ENCODE data around the gene CBX4. TPM values are rescaled to one million over a fixed set of nuclear protein-coding genes. Genes with fewer than 3 reads are reported as not detected.
A peak's percentile ranks its signal among the peaks of the same experiment; 100 is the strongest.

CBX4 gene
- total RNA-seq, 1 experiment from 2014 or later = 26.2 TPM

- H3K9me3 ChIP-seq = no peaks in the 10 kb centered on the region
- H3K4me3 ChIP-seq = no peak overlapping the region
- DNase-seq = no peak
- no peaks in the 10 kb centered on the region for H3K36me3 ChIP-seq
- no peaks in the 10 kb centered on the region for H3K27me3 ChIP-seq
Measured at GRCh38 chr17:79825580-79825921, 13.7 kb downstream of the CBX4 start.

DNA sequence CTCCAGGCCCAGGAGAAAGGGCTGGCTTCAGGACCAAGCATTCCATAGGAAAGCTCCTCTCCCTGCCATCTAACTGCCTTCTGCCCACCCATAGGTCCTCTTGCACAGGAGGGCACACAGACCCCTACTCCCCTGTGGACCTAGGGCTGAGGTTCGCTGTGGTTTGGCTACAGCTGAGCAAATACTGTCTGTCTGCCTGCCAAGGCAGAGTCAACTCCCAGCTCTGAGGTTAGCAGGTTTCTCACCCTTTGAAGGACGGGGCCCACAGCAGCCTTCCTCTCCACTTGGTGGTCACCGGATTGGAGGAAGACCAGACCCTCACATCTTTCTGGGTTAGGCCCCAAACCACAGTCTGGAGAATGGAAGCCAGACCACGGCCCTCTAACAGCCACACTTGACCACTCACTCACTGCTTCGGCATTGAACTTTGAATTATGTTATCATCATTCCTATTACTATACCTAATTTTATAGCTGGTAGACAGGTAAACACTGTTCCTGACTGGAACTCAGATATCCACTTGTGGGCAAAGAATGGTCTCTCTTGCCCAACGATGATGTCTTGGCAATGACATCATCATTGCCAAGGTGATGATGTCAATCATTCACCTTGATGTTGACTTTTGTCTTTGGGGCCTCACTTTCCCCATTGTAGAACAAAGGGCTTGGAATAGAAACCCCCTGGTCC is 14.2 kb downstream of the CBX4 start:
- DNase-seq = no peak
- no peaks in the 10 kb centered on the region for H3K36me3 ChIP-seq
- H3K4me3 ChIP-seq = no peak overlapping the region
- H3K27me3 ChIP-seq = no peaks in the 10 kb centered on the region
- H3K9me3 ChIP-seq = no peaks in the 10 kb centered on the region

- H3K27me3 ChIP-seq = no peaks in the 10 kb centered on the region
Measured at GRCh38 chr17:79824234-79824633, 15.0 kb downstream of the CBX4 start.

DNA sequence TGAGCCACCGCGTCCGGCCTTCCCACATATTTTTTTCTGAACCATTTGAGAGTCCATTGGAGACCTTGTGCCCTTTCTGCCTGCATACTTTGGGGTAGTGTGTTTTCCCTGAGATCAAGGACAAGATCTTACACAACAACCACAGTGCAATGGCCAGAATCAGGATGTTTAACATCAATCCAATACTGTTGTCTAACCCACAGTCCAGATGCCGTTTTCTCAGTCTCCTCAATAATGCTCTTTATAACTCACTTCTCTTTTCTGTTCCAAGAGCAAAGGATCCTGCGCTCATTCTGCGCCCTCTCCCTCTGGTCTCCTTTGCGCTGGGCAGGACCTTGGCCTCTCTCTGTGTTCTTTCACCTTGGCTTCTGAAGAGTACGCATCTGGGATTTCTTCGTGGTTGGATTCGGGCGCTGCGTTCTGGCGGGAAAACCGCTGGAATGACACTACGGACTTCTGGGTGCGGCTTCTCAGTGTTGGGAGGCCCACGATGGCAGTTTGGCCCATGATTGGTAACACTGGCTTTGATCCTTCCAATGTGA is 16.6 kb downstream of the CBX4 start:
- H3K36me3 ChIP-seq = no peaks in the 10 kb centered on the region
- H3K9me3 ChIP-seq = no peaks in the 10 kb centered on the region
- H3K4me3 ChIP-seq = no peak overlapping the region
- no peaks in the 10 kb centered on the region for H3K27me3 ChIP-seq
- DNase-seq = no peak

More at GRCh38 chr17:79824234-79824633, 15.0 kb downstream of the CBX4 start:
- DNase-seq = no peak
- no peaks in the 10 kb centered on the region for H3K36me3 ChIP-seq
- H3K4me3 ChIP-seq = no peak overlapping the region
- H3K9me3 ChIP-seq = no peaks in the 10 kb centered on the region

DNA sequence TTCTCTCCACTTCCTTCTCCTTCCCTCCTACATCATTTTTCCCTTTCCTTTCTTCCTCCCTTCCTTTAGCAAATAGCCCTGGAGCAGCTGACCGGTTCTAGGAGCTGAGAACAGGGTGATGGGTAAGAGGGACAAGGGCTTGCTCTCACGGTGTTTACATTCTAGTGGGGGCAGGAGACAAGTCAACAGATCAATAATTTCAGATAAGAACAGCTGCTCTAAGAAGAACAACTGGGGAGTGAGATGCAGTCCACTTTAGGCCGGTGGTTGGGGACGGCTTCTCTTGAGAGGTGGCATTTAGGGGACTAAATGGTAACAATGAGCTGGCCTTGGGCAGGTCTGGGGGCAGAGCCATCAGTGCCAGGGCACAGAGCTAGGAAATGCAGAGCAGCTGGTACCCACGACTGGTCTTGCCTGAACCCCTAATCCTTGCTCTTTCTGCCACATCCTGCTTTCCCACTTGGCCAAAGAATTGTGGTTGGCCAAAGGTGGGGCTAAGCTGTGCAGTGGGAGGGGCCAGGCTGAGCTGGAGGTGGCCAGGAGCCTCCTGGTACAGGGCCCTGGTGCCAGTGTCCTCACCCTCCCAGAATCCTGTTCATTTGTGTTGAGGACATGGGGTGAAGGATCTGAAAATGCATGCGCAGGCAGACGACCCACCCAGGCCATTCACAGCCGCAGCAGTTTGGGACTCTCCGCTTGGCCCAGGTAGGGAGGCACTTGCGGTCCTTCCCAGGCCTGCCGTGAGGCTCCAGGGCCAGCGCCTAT is 17.7 kb downstream of the CBX4 start:
- no peak for DNase-seq
- H3K4me3 ChIP-seq = no peak overlapping the region
- no peaks in the 10 kb centered on the region for H3K36me3 ChIP-seq
- no peaks in the 10 kb centered on the region for H3K9me3 ChIP-seq
- H3K27me3 ChIP-seq = no peaks in the 10 kb centered on the region

DNA sequence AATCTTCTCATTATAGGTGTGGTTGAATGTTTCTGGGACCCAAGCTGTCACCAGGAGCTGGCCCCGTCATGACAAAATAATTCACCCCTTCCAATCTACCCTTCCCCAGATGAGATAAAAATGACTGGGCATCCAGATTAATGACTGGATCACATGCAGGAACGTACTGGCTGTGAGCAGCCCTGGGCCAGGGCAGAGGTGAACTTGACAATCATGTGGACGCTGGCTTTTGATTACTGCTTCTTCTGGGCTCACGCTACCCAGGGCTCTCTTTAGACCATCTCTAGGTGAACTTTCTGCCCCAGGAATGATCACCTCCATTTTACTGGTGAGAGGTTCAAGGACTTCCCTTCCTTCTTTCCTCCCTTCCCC is 18.3 kb downstream of the CBX4 start:
- no peaks in the 10 kb centered on the region for H3K27me3 ChIP-seq
- no peak overlapping the region for H3K4me3 ChIP-seq
- H3K9me3 ChIP-seq = no peaks in the 10 kb centered on the region
- no peak for DNase-seq
- no peaks in the 10 kb centered on the region for H3K36me3 ChIP-seq

DNA sequence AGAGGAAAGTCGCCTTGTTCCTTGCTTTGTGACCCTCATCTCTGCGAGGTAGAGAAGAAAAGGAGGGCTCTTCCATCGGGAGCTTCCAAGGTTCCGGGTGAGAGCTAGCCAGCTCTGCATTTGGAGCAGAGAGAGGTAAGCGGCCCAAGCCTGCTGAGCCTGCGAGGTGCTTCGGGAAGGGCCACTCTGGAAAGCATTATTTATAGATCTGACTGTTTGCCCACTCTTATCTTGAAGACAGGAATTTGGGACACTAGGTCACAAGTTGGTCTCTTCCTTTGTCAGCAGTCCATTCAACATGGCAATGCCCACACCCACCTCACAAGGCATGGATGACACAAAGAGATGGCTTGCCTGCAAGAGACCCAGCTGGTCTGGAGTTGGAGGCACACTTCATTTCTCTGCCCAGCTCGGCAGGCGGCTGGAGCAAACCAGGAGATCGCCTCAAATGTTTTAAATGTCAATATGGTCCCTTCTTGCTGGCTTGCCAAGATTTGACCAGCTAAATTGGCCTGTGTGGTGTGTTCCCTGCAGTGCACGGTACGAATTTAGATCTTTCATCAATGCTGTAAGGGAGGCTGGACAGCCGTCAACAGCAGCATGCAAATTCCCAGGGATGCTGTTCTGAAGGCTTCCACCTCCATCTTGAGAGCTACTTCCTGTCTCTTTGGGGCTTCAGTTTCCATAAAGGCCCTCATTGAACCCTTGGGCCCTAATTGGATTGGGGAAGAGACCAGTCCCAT is 19.5 kb downstream of the CBX4 start:
- no peaks in the 10 kb centered on the region for H3K36me3 ChIP-seq
- no peaks in the 10 kb centered on the region for H3K9me3 ChIP-seq
- DNase-seq = no peak
- H3K4me3 ChIP-seq = no peak overlapping the region
- H3K27me3 ChIP-seq = peaks cover 2% of the 10 kb centered on the region; the same call in 1 of the 2 replicates

GRCh38 chr17:79819085-79819484 is 20.2 kb downstream of the CBX4 start:
- H3K9me3 ChIP-seq = no peaks in the 10 kb centered on the region
- no peak for DNase-seq
- no peaks in the 10 kb centered on the region for H3K36me3 ChIP-seq
- H3K4me3 ChIP-seq = no peak overlapping the region
- H3K27me3 ChIP-seq = peaks cover 8% of the 10 kb centered on the region; the same call in 1 of the 2 replicates

GRCh38 chr17:79818026-79818758 is 21.0 kb downstream of the CBX4 start:
- no peaks in the 10 kb centered on the region for H3K9me3 ChIP-seq
- H3K4me3 ChIP-seq = no peak overlapping the region
- no peak for DNase-seq
- no peaks in the 10 kb centered on the region for H3K36me3 ChIP-seq
- H3K27me3 ChIP-seq = peaks cover 8% of the 10 kb centered on the region; the same call in 1 of the 2 replicates

- Histone ChIP-seq H3K4me3 (no peak overlapping the region), H3K36me3 (no peaks in the 10 kb centered on the region), H3K27me3 (peaks cover 29% of the 10 kb centered on the region), H3K9me3 (no peaks in the 10 kb centered on the region)
- no peak for DNase-seq
Measured at GRCh38 chr17:79815836-79816461, 23.3 kb downstream of the CBX4 start.

GRCh38 chr17:79814974-79815835 is 24.0 kb downstream of the CBX4 start:
- H3K27me3 ChIP-seq = peaks cover 34% of the 10 kb centered on the region
- H3K9me3 ChIP-seq = no peaks in the 10 kb centered on the region
- H3K36me3 ChIP-seq = no peaks in the 10 kb centered on the region
- DNase-seq = peak; percentile 46
- no peak overlapping the region for H3K4me3 ChIP-seq

DNA sequence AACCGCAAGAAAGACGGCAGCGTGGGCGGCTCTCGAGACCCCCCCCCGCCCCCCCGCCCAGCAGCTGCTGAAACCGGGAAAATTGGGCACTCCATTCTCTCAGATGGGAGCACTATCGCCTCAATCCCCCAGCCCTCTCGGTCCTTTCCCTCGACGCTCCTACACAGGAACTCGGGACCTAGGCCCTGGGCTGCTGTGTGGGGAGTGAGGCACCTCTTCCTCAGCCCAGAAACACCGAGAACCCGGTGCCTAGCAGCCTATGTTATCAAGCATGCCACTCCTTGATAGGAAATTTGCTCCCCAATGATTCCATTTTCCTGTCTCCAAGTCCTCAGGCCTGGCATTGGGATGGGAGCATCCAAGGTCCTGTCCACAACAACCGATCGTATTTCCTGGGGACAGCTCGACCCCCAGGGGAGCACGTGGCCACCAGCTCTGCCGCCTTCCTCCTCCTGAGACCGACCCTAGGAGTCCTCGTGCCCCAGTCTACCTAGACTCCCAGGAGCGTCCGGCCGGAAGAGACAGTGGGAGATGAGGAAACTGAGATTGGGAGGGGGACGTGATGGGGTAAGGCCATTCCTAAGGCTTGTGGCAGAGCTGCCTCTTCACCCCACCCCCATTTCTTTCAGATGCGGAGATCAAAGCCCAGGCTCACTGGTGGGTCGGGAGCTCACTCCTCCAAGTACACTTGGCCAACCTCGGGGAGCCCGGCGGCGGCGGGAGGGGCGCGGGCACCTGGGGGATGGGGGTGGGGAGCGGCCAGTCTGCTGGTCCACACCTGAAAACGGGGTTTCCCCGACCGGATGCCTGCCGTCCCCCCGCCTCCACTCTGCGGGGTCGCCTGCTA is 24.9 kb downstream of the CBX4 start:
- no peak overlapping the region for H3K4me3 ChIP-seq
- H3K36me3 ChIP-seq = no peaks in the 10 kb centered on the region
- peaks cover 36% of the 10 kb centered on the region for H3K27me3 ChIP-seq
- DNase-seq = no peak
- H3K9me3 ChIP-seq = no peaks in the 10 kb centered on the region

- peak; percentile 41 for DNase-seq
- H3K27me3 ChIP-seq = peaks cover 44% of the 10 kb centered on the region
- H3K4me3 ChIP-seq = peak overlapping the region; percentile 18; the same call in 1 of the 2 replicates
- no peaks in the 10 kb centered on the region for H3K36me3 ChIP-seq
- H3K9me3 ChIP-seq = no peaks in the 10 kb centered on the region
Measured at GRCh38 chr17:79813297-79814126, 25.7 kb downstream of the CBX4 start.
